KMS-11 (cell line): Measurements from ENCODE around the gene MACROD2.

Experiments used
- H2AFZ ChIP-seq: fragments of 200-600 bp; sonication (generic); 2 replicates; pipeline ENCODE4 v1.6.1; 2016; ENCODE audit warnings: antibody characterized with exemption, mixed run types, low read depth
- H3K27ac ChIP-seq: fragments of 200-600 bp; sonication (generic); 2 replicates; pipeline ENCODE4 v1.6.1; 2016; ENCODE audit warnings: mild to moderate bottlenecking, mixed run types
- H3K27me3 ChIP-seq: fragments of 200-600 bp; sonication (generic); 2 replicates; pipeline ENCODE4 v1.6.1; 2017; ENCODE audit warnings: mild to moderate bottlenecking, low read depth, mixed run types, moderate library complexity; ENCODE audit not compliant: insufficient read depth
- H3K36me3 ChIP-seq: fragments of 200-600 bp; sonication (generic); 2 replicates; pipeline ENCODE4 v1.6.1; 2017; ENCODE audit warnings: mild to moderate bottlenecking, mixed run types; ENCODE audit not compliant: insufficient read depth
- H3K4me1 ChIP-seq: fragments of 200-600 bp; sonication (generic); 2 replicates; pipeline ENCODE4 v1.6.1; 2016; ENCODE audit warnings: mild to moderate bottlenecking, low read depth, mixed run types; ENCODE audit not compliant: poor library complexity, severe bottlenecking
- H3K4me2 ChIP-seq: fragments of 200-600 bp; sonication (generic); 2 replicates; pipeline ENCODE4 v1.7.0; 2016; ENCODE audit warnings: mild to moderate bottlenecking, mixed run types
- H3K4me3 ChIP-seq: fragments of 200-600 bp; sonication (generic); IDR thresholded peaks from 2 replicates; pipeline ENCODE4 v1.6.1; 2017; ENCODE audit warnings: low read depth, low read length, mixed read lengths; ENCODE audit not compliant: insufficient read depth
- H3K79me2 ChIP-seq: fragments of 200-600 bp; sonication (generic); 2 replicates; pipeline ENCODE4 v1.6.1; 2016; ENCODE audit warnings: low read depth, mixed run types; ENCODE audit not compliant: insufficient read depth
- H3K9ac ChIP-seq: fragments of 200-600 bp; sonication (generic); 2 replicates; pipeline ENCODE4 v1.6.1; 2016; ENCODE audit warnings: mild to moderate bottlenecking, mixed run types
- H4K20me1 ChIP-seq: fragments of 200-600 bp; sonication (generic); 2 replicates; pipeline ENCODE4 v1.6.1; 2016; ENCODE audit warnings: mild to moderate bottlenecking, mixed run types; ENCODE audit not compliant: insufficient read depth
- CTCF ChIP-seq: fragments of 200-600 bp; sonication (generic); conservative IDR thresholded peaks from 2 replicates; pipeline ENCODE4 v1.6.1; 2017; ENCODE audit warnings: low read depth, mild to moderate bottlenecking, antibody characterized with exemption, low read length, moderate library complexity, mixed read lengths

The MACROD2 gene

DNA sequence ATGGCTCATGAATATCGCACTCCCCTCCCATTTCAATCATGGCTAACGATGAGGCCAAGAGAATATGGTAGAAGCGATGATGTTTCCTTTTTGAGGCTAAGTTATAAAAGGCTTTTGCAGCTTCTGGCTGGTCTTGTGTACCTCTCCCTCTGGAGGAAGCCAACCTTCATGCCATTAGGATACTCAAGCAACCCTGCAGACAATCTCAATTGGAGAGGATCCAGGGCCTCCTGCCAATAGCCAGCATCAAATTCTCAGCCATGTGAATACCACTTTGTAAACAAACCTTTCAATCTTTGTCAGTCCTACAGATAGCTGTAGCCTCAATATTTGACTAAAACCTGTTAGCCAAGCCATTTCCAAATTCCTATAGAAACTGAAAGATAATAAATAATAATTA lies 1839.5 kb downstream of the MACROD2 start:
- Histone ChIP-seq H3K4me1 (no peaks in the 10 kb centered on the region), H3K9ac (no peak overlapping the region), H3K36me3 (no peaks in the 10 kb centered on the region), H4K20me1 (no peaks in the 10 kb centered on the region), H3K79me2 (no peaks in the 10 kb centered on the region), H3K27me3 (no peaks in the 10 kb centered on the region; the same call in 1 of the 2 replicates), H3K4me2 (no peak overlapping the region), H2AFZ (no peak overlapping the region), H3K27ac (no peak overlapping the region), H3K4me3 (no peak overlapping the region)
- no peak for TF ChIP-seq CTCF

GRCh38 chr20:15835811-15836210 lies 1840.5 kb downstream of the MACROD2 start:
- no peak overlapping the region for H3K9ac ChIP-seq
- no peaks in the 10 kb centered on the region for H4K20me1 ChIP-seq
- no peaks in the 10 kb centered on the region for H3K79me2 ChIP-seq
- H3K27me3 ChIP-seq = no peaks in the 10 kb centered on the region; the same call in 1 of the 2 replicates
- H3K4me2 ChIP-seq = no peak overlapping the region
- H3K36me3 ChIP-seq = no peaks in the 10 kb centered on the region
- H3K4me1 ChIP-seq = no peaks in the 10 kb centered on the region
- H3K4me3 ChIP-seq = no peak overlapping the region
- TF ChIP-seq CTCF = no peak
- no peak overlapping the region for H3K27ac ChIP-seq
- no peak overlapping the region for H2AFZ ChIP-seq

- Histone ChIP-seq H3K27ac (no peak overlapping the region), H3K4me1 (no peaks in the 10 kb centered on the region), H3K9ac (no peak overlapping the region), H3K79me2 (no peaks in the 10 kb centered on the region), H3K36me3 (no peaks in the 10 kb centered on the region), H4K20me1 (no peaks in the 10 kb centered on the region), H3K4me3 (no peak overlapping the region), H3K27me3 (no peaks in the 10 kb centered on the region; the same call in 1 of the 2 replicates), H2AFZ (no peak overlapping the region), H3K4me2 (no peak overlapping the region)
- TF ChIP-seq CTCF = no peak
These were observed 1841.3 kb downstream of the MACROD2 start for GRCh38 chr20:15836634-15837033.

DNA sequence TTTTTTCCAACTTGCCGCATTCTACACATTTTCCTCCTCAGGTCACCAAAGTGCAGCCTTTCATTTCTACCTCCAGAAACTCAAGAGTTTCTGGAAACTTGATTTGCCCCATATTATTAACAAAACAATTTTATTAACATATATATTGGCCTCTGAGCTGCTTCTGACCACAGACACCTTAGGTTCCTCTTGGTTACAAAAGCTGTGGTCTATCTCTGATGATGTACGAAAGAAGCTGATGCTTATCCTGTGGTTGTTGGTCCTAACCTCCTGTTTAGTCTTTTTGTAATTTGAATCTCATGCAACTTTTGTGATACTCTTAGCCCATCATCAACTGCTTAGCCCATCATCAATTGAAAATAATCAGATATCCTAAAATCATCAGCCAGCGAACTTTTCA lies 1842.2 kb downstream of the MACROD2 start:
- no peak overlapping the region for H3K4me3 ChIP-seq
- H3K27me3 ChIP-seq = no peaks in the 10 kb centered on the region; the same call in 1 of the 2 replicates
- H3K9ac ChIP-seq = no peak overlapping the region
- H3K4me1 ChIP-seq = no peaks in the 10 kb centered on the region
- no peaks in the 10 kb centered on the region for H4K20me1 ChIP-seq
- H3K36me3 ChIP-seq = no peaks in the 10 kb centered on the region
- no peak overlapping the region for H3K4me2 ChIP-seq
- no peak overlapping the region for H3K27ac ChIP-seq
- no peaks in the 10 kb centered on the region for H3K79me2 ChIP-seq
- no peak for TF ChIP-seq CTCF
- no peak overlapping the region for H2AFZ ChIP-seq
